H1 (cell line): ENCODE data around the gene AP5Z1. TPM values are rescaled to one million over a fixed set of nuclear protein-coding genes. Genes with fewer than 3 reads are reported as not detected.
"Not testable (repeated sequence)": the region's sequence is repeated elsewhere in the genome, so short reads cannot be mapped to it uniquely, and the experiment has no call there.

Source experiments
- CTCF ChIA-PET: fragments of 300-600 bp; sonication (Branson Sonifier 250); formaldehyde crosslinking; loops from one replicate; lab custom pipeline; 2021; ENCODE audit not compliant: partially characterized antibody; lab: Charles Lee
- POLR2A ChIA-PET: fragments of 300-600 bp; sonication (Branson Sonifier 250); formaldehyde crosslinking; loops from one replicate; lab custom pipeline; 2021; ENCODE audit warnings: inconsistent platforms; ENCODE audit not compliant: partially characterized antibody; lab: Charles Lee
- DNase-seq, 2 experiments: peaks; one replicate each; pipeline versions ENCODE4 v3.0.0 to v3.0.0-alpha.2; 2010 to 2022; ENCODE audit warnings: low spot score in 2 of 2, low read depth in 1 of 2, mixed read lengths in 1 of 2
- FAIRE-seq: peaks from 2 replicates; lab custom pipeline; 2011; peaks lifted over from hg19 to GRCh38; lab: Jason Lieb, UNC
- H2AFZ ChIP-seq: 2 replicates; pipeline ENCODE4 v1.8.1; 2012; ENCODE audit warnings: low read length, inconsistent platforms
- H2AK5ac ChIP-seq: 2 replicates; pipeline ENCODE4 v1.6.1; 2013; ENCODE audit warnings: low read depth, low read length
- H2BK120ac ChIP-seq: replicated peaks from 2 replicates; pipeline ENCODE3; 2013; ENCODE audit warnings: low read depth, low read length, inconsistent platforms
- H2BK12ac ChIP-seq: 2 replicates; pipeline ENCODE4 v1.6.1; 2013; ENCODE audit warnings: low read depth, low read length
- H2BK15ac ChIP-seq: 2 replicates; pipeline ENCODE4 v1.6.1; 2013; ENCODE audit warnings: low read length
- H2BK20ac ChIP-seq: 2 replicates; pipeline ENCODE4 v1.6.1; 2013; ENCODE audit warnings: low read length
- H2BK5ac ChIP-seq: 2 replicates; pipeline ENCODE4 v1.6.1; 2013; ENCODE audit warnings: low read depth, low read length
- H3K14ac ChIP-seq: 2 replicates; pipeline ENCODE4 v1.6.1; 2013; ENCODE audit warnings: inconsistent platforms; ENCODE audit not compliant: insufficient read length
- H3K18ac ChIP-seq: 2 replicates; pipeline ENCODE4 v1.6.1; 2013; ENCODE audit warnings: low read length; ENCODE audit errors: extremely low read depth
- H3K23ac ChIP-seq: 2 replicates; pipeline ENCODE4 v1.6.1; 2013; ENCODE audit warnings: inconsistent platforms; ENCODE audit not compliant: insufficient read length
- H3K23me2 ChIP-seq: 2 replicates; pipeline ENCODE4 v1.6.1; 2013; ENCODE audit warnings: low read depth, low read length
- H3K27ac ChIP-seq: 2 replicates; pipeline ENCODE4 v1.6.1; 2011; ENCODE audit warnings: low read depth, low read length, inconsistent platforms
- H3K27me3 ChIP-seq, 4 experiments: replicated peaks in 1 of 4; 1 replicate in 1 of 4; 2 replicates in 3 of 4; pipeline versions ENCODE4 v1.6.1 to v1.8.1; 2011 to 2013; ENCODE audit warnings: low read length in 3 of 4, mild to moderate bottlenecking in 3 of 4, inconsistent platforms in 2 of 4, mixed read lengths in 2 of 4, moderate library complexity in 1 of 4; ENCODE audit not compliant: control insufficient read depth in 3 of 4, insufficient read depth in 3 of 4; ENCODE audit errors: extremely low read depth in 1 of 4
- H3K36me3 ChIP-seq, 4 experiments: 2 replicates each; pipeline versions ENCODE4 v1.6.1 to v1.8.1; 2011 to 2013; ENCODE audit warnings: mild to moderate bottlenecking in 4 of 4, low read length in 3 of 4, moderate library complexity in 2 of 4, control low read depth in 1 of 4, inconsistent platforms in 1 of 4; ENCODE audit not compliant: insufficient read depth in 4 of 4, control insufficient read depth in 2 of 4
- H3K4ac ChIP-seq: replicated peaks from 2 replicates; pipeline ENCODE3; 2013; ENCODE audit warnings: low read length, low read depth, mixed read lengths, inconsistent platforms; ENCODE audit not compliant: insufficient read length
- H3K4me1 ChIP-seq, 4 experiments: replicated peaks in 1 of 4; 1 replicate in 1 of 4; 2 replicates in 3 of 4; pipeline versions ENCODE4 v1.6.1 to v1.8.1; 2011 to 2013; ENCODE audit warnings: low read length in 3 of 4, inconsistent platforms in 2 of 4, mixed read lengths in 1 of 4; ENCODE audit not compliant: insufficient read depth in 4 of 4, control insufficient read depth in 3 of 4
- H3K4me2 ChIP-seq, 2 experiments: 2 replicates each; pipeline versions ENCODE4 v1.6.1 to v1.8.1; 2011 to 2013; ENCODE audit warnings: low read depth in 2 of 2, low read length in 2 of 2, control low read depth in 1 of 2, inconsistent platforms in 1 of 2, mild to moderate bottlenecking in 1 of 2; ENCODE audit not compliant: insufficient read depth in 1 of 2
- H3K4me3 ChIP-seq, 4 experiments: fragments of 200-600, 300-600 bp in 1 of 4; sonication (generic), shearing (Covaris generic), sonication (Bioruptor Twin) in 1 of 4; 2 replicates each; pipeline versions ENCODE4 v1.5.1 to v1.8.1; 2011 to 2016; ENCODE audit warnings: low read length in 4 of 4, low read depth in 3 of 4, control low read depth in 2 of 4, inconsistent platforms in 2 of 4, mild to moderate bottlenecking in 2 of 4, mixed read lengths in 1 of 4, moderate library complexity in 1 of 4; ENCODE audit not compliant: insufficient read depth in 2 of 4; ENCODE audit errors: extremely low read depth in 1 of 4
- H3K56ac ChIP-seq: replicated peaks from 2 replicates; pipeline ENCODE3; 2013; ENCODE audit warnings: low read depth, mild to moderate bottlenecking, mixed read lengths, low read length, inconsistent platforms; ENCODE audit not compliant: insufficient read length
- H3K79me1 ChIP-seq: 2 replicates; pipeline ENCODE4 v1.6.1; 2013; ENCODE audit warnings: low read depth, low read length, control low read depth
- H3K79me2 ChIP-seq, 2 experiments: 2 replicates each; pipeline versions ENCODE4 v1.6.1 to v1.8.1; 2012 to 2013; ENCODE audit warnings: low read length in 2 of 2, mild to moderate bottlenecking in 2 of 2, inconsistent platforms in 1 of 2; ENCODE audit not compliant: insufficient read depth in 2 of 2, control insufficient read depth in 1 of 2
- H3K9ac ChIP-seq, 4 experiments: replicated peaks in 1 of 4; 1 replicate in 1 of 4; 2 replicates in 3 of 4; pipeline versions ENCODE4 v1.6.1 to v1.8.1; 2011 to 2013; ENCODE audit warnings: low read depth in 3 of 4, low read length in 3 of 4, control low read depth in 2 of 4, mild to moderate bottlenecking in 2 of 4, moderate library complexity in 2 of 4, inconsistent platforms in 1 of 4; ENCODE audit errors: extremely low read depth in 1 of 4
- H3K9me3 ChIP-seq, 2 experiments: 2 replicates each; pipeline versions ENCODE4 v1.6.1 to v1.8.1; 2012 to 2013; ENCODE audit warnings: mild to moderate bottlenecking in 2 of 2, moderate library complexity in 2 of 2, control low read depth in 1 of 2, inconsistent platforms in 1 of 2, low read depth in 1 of 2, low read length in 1 of 2, mixed read lengths in 1 of 2; ENCODE audit not compliant: insufficient read depth in 2 of 2
- H4K20me1 ChIP-seq, 2 experiments: replicated peaks in 1 of 2; 2 replicates each; pipeline versions ENCODE3 to v1.8.1; 2011 to 2013; ENCODE audit warnings: inconsistent platforms in 2 of 2, low read length in 2 of 2, mild to moderate bottlenecking in 1 of 2; ENCODE audit not compliant: insufficient read depth in 2 of 2, control insufficient read depth in 1 of 2
- H4K5ac ChIP-seq: 2 replicates; pipeline ENCODE4 v1.6.1; 2013; ENCODE audit warnings: low read length, low read depth, mixed read lengths, inconsistent platforms; ENCODE audit not compliant: insufficient read length
- H4K8ac ChIP-seq: 2 replicates; pipeline ENCODE4 v1.8.0; 2013; ENCODE audit warnings: mild to moderate bottlenecking, moderate library complexity, low read length, inconsistent platforms; ENCODE audit not compliant: insufficient read depth; ENCODE audit errors: extremely low read depth
- H4K91ac ChIP-seq: replicated peaks from 2 replicates; pipeline ENCODE3; 2013; ENCODE audit warnings: low read length, mixed read lengths, inconsistent platforms; ENCODE audit not compliant: insufficient read length
- WGBS, 2 experiments: shearing (Covaris generic) in 1 of 2; methylation state at CpG; one replicate each; pipeline versions ENCODE4 v1.1.6 to v1.1.7; 2013 to 2015; ENCODE audit warnings: low lambda C conversion rate in 2 of 2, mixed read lengths in 2 of 2, inconsistent platforms in 1 of 2, low coverage in 1 of 2, missing lambda C conversion rate in 1 of 2; ENCODE audit not compliant: insufficient replicate concordance in 2 of 2, insufficient coverage in 1 of 2, insufficient read length in 1 of 2; ENCODE audit errors: extremely low coverage in 1 of 2, missing lambda C conversion rate in 1 of 2; 5-methylcytosine and 5-hydroxymethylcytosine counted together
- polyA plus RNA-seq, 7 experiments: library from polyadenylated mRNA; depleted of rRNA in 3 of 7; stranded (reverse) in 5 of 7; unstranded in 2 of 7; fragments of >200 nt in 5 of 7; fragments of 200-250 nt in 2 of 7; gene quantifications; 1 replicate in 5 of 7; 2 replicates in 1 of 7; 4 replicates in 1 of 7; pipeline versions ENCODE4 v1.2.1 to v1.2.3, GENCODE V29; 2011 to 2013; ENCODE audit warnings: missing spikeins in 2 of 7, mixed read lengths in 2 of 7
- total RNA-seq: library from RNA; stranded (reverse); fragmentation: NEBNext Ultra II Directional; extraction: Animal tissue kit (Norgen Biotek cat#: 25700); gene quantifications from 2 replicates; pipeline ENCODE4 v1.2.1, GENCODE V29; 2021

The AP5Z1 gene
- total and polyA plus RNA-seq, 2 of the 8 experiments (the other 6 are each of a cell fraction or from before 2014, with no cell fraction given): 24.0 to 24.7 TPM

DNA sequence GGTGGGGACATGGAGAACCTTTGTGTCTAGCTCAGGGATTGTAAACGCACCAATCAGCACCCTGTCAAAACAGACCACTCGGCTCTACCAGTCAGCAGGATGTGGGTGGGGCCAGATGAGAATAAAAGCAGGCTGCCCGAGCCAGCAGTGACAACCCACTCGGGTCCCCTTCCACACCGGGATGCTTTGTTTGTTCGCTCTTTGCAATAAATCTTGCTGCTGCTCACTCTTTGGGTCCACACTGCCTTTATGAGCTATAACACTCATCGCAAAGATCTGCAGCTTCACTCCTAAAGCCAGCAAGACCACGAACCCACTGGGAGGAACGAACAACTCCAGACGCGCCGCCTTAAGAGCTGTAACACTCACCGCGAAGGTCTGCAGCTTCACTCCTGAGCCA is 18.7 kb downstream of the AP5Z1 start:
- not testable (repeated sequence) for FAIRE-seq, H3K4me2 ChIP-seq
- POLR2A ChIA-PET: interaction anchor here (3.3 kb wide), 1 partner anchor 19 kb away, joined by 10 read pairs; the partner anchor contains the start of gene AP5Z1

More for the DNA sequence above, 18.7 kb downstream of the AP5Z1 start:
- H3K9ac ChIP-seq, H2BK15ac ChIP-seq, H3K79me1 ChIP-seq, H3K14ac ChIP-seq, H3K27me3 ChIP-seq, H2AK5ac ChIP-seq, H4K20me1 ChIP-seq, H3K4me1 ChIP-seq, H2BK5ac ChIP-seq, H4K91ac ChIP-seq, H3K23me2 ChIP-seq, H2BK120ac ChIP-seq, H3K4me3 ChIP-seq, H3K9me3 ChIP-seq, H3K4ac ChIP-seq, H3K18ac ChIP-seq, H2AFZ ChIP-seq, H2BK20ac ChIP-seq, H2BK12ac ChIP-seq, DNase-seq, H3K27ac ChIP-seq, H3K56ac ChIP-seq, H3K23ac ChIP-seq, H4K8ac ChIP-seq, H4K5ac ChIP-seq, H3K79me2 ChIP-seq: not testable (repeated sequence)
- WGBS, 2 experiments: 84% methylated on average over 8 of the region's 14 CpGs; no CpG with 5 or more reads in 1 of the 2 experiments
- CTCF ChIA-PET: interaction anchor here (0.6 to 4.0 kb wide), 6 partner anchors 22 to 294 kb away, joined by 3 to 24 read pairs (median 6); no protein-coding TSS in a partner anchor
- H3K36me3 ChIP-seq: peaks cover 3 to 11% (median 3%) of the 10 kb centered on the region in 4 experiments; a peak in 4 of 8 replicates
